ENCODE data around the gene GORASP1.

The GORASP1 gene

DNA sequence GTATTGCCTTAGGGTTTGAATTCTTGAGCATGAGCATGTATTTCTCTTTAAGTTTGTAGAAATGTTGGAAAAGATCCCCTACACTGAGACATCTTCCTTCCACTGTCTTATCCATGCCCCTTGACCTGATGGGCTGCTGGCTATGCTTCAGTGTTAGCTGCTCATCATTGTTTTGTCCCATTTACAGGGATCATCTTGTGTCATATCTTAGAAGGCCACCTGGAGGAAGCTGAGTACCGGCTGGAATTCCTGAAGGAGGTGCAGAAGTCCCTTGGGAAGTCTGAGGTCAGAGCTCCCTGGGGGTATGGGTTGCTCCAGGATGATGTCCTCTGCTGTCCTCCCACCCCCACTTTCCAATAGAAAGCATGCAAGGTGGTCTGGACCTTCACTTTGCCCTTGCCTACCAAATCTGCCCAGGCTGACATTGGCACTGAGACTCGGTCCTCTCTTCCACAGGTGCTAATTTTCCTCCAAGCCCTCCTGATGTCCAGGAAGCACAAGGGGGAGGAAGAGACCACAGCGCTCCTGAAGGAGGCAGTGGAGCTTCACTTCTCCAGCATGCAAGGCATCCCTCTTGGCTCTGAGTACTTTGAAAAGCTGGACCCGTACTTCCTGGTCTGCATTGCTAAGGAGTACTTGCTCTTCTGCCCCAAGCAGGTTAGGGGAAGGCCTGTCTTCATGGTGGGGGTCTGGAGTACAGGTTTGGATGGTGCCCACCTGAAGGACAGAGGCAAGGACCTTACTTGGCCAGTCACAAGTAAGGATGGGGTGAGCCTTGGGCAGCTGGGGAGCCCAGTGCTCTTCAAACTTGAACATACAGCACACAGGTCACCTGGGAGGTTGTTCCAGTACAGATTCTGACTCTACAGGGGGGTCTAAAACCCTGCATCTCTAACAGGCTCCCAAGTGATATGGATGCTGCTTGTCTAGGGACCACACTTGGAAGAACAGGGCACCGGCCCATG lies 17.7 kb upstream of the GORASP1 start:
- DNase-seq: peak; percentile 29

DNA sequence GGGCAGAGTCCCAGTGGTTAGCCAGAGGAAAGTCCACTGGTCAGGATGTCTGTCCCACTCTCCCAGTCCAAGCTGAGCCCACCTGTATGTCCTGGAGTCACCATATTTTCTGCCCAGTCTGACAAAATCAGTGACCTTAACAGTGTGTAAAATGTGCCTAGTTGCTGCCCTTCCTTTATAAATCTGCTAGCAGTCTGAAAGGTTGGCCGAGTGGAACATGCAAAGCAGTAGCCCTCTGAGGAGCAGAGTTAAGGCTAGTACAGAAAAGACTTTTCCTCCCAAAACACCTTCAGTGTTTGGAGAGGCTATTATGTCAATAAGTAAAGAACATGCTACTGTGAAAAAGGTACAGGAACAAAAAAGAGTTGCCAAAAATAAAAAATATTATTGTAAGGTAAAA lies 15.4 kb upstream of the GORASP1 start:
- DNase-seq: no peak

DNA sequence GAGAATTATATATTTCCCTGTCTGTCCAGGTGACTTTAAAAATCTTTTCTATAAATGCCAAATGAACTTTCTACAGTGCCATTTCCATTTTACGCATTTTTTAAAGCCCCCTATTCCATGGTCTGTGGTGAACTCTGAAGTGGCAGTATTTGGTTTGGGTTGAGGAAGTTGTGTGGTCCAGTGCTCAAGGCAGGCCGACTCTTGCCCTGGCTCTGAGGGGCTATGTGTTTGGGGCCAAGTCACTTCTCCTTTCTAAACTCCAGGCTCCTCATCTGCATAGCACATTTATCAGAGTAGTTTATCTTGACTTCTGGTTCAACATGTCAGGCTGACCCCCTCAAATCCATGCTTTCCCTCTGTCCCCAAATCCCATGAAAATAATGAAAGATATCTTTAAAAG lies 14.2 kb upstream of the GORASP1 start:
- DNase-seq: no peak

DNA sequence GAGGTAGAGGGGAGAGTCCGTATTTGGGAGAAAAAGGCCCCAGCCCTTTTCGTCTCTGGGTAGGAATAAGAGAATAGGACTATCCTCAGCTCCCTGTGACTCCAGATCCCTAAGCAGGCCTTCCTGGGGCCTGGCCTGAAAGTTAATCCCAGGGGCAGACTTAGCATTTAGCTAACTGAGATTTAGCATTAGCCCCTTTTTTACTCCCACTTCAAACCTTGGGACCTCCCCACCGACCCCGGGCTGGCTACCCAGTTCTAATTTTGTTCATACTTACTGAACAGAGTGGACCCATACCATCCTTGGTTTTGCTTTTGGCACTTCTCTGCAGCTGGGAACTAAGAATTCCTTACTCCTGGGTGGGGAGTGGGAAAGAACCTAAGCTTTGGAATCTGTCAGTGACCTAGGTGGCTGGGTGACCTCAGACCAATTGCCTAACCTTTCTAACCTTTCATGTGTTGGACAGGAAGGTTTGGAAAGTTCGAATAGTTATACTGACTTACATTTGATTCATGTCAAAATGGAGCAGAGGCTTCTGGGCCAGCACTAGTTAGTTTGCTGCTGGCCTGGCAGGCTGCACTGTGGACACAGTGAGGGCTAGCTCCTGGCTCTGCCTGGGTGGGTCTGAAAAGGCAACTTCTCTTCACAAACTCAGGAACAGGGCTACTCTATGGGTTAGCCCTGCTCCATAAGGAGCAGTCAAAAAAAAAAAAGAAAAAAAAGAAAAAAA lies 11.7 kb upstream of the GORASP1 start:
- no peak for DNase-seq

DNA sequence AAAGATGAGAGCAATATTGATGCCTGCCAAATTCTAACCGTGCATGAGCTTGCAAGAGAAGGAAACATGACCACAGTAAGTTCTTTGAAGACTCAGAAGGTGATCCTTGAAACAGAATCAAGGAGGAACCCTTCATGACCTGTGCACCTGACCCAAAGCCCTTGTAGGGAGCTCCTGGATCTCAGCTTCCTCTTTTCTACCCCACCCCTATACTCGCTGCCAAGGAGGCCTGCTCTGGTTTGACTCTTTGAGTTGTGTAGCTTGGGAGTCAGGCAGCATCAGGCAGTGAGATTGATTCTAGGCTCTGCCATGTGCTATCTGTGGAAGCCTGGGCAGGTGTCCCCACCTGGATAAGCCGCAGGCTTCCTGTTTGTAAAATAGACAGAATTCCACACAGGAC lies 10.7 kb upstream of the GORASP1 start:
- no peak for DNase-seq

DNA sequence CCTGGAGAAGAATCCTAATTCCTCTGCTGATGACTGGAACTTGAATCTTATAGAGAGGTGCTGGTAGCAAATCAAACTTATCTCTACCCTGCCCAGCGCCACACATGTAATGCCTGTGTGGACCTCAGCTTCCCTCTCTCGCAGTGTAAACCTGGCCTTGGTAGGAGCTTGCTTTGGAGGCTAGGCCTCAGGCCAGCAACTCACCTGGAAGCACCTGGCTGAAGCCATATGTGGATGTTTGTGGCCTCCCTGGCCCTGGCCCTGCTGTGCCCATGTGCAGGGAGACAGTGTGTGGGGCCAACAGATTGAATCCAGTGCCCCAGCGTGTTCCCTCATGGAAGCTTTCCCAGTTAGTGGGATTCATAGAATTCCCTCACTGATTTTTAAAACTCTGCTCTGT lies 8.4 kb upstream of the GORASP1 start:
- DNase-seq: no peak

DNA sequence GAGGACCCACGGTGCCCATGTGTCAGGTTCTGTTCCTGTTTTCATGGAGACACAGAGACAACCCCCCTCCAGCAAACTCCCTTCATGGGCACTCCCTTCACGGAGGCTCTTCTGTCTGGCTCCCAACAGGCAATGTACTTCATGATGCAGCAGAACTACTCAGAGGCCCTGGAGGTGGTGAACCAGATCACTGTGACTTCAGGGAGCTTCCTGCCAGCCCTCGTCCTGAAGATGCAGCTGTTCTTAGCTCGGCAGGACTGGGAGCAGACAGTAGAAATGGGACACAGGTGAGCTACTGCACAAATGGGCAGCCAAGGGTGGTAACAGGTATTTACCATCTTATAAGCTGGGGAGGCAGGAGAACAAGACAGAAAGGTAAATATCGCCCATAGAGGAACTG lies 7.0 kb upstream of the GORASP1 start:
- no peak for DNase-seq

DNA sequence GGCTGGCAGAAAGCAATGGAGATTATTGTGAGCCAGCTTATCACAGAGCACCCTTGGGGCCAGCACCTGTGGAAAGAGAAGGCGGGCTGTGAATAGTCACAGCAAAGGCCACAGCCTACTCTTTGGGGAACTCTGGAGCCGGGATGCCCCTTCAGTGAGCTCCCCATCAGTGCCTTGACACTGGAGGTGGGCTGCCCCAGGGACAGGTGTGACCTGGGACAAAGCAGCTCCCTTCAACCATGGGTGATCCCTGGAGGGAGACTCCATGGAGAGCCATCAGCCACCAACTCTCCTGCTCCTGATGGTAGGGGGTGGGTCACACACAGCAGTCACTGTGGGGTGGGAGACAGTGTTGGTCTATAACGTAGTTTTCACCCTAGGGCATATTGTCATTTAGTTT lies 5.9 kb upstream of the GORASP1 start:
- no peak for DNase-seq

DNA sequence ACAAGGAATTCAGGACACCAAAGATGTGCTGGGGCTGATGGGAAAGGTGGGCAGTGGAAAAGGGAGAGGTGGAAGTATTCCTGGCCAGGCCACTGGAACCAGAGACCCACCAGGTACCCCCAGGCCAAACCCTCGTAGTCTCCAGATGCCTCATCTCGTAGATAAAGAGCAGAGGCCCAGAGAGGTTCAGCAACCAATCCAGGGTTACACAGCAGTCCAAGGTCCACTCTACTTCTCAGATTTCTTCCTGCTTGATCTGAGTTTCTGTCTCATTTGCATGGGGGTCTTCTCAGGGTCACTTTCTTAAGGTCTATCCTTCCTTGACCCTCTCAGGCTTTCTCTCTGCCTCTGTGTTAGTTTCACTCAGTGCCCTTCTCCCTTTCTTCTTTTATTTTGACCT lies 5.1 kb upstream of the GORASP1 start:
- DNase-seq: no peak

DNA sequence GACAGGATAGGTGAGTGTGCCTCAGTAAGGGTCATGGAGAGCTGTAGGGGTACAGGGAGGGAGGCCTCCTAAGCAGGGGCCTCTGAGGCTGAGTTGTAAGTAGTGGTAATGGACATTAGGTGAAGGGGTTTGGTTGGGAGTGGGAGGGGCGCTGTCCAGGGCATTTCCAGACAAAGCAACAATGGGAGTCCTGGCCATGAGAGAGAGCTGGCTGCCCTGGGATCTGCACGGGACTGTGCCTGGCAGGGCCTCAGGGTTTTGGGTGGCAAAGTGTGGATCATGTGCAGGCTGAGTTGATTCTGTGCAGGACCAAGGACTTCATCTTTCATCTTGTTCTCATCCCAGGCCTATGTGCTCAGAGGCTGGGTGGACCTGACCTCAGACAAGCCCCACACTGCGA lies 4.7 kb upstream of the GORASP1 start:
- DNase-seq: no peak

DNA sequence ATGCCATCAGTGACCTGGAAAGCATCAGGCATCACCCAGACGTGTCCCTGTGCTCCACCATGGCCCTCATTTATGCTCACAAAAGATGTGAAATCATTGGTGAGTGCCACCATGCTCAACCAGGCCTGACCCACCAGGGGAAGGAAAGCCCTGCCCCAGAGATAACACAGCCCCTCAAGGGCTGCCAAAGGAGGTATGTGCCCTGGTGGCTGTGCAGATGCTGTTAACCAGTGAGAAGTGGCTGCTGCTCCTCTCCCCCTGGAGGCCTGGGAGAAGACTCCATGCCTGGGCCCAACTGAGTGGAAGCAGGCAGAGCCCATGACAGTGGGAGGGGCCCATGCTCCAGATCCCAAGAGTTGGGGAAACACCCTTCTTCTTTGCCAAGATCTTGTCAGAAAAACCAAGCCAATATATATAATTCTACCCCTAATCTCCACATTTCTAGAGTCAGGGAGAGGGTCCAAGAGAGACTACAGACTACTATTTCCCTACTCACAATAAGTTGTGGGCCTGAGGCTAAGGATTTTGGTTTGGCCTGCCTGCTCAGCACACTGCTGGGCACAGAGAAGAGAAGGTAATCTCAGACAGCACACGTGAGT lies 2.7 kb upstream of the GORASP1 start:
- DNase-seq: no peak

DNA sequence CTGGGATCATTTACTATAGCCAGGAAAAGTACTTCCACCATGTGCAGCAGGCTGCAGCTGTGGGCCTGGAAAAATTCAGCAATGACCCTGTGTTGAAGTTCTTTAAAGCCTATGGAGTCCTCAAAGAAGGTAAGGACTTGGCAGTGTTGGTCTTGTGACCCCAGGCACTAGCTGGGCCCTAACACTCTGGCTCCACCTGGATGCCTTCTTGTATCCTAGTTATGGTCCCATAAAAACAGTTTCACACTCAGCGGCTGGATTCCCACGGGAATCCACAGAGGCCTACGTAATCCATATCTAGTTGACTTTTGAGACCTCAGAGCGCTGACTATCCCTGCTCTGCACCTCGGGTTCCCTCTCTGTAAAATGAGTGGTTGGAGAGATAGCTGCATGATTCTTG lies 1.7 kb upstream of the GORASP1 start:
- DNase-seq: no peak

DNA sequence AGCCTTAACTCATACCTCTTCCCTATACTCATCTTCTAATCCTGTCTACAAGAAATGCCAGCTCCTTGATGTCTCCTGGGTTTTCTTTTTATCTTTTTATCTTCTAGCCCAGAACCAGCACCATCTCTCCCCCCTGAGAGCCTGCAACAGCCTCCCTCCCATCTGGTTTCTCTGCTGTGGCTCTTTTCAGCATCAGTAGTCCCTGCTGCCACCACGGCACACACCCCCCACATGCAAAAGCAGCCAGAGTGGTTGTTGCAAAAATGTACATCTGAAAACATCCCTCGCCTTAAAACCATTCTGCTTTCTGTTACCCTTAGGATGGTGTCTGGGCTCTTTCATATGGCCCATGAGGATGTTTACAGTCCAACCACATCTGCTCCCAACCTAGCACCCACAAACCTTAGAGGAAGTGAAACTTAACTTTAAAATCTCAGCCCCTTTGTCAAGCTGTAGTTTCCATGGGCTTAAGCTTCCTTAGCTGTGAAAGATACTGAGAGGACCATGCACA lies 828 bp upstream of the GORASP1 start:
- DNase-seq: no peak

DNA sequence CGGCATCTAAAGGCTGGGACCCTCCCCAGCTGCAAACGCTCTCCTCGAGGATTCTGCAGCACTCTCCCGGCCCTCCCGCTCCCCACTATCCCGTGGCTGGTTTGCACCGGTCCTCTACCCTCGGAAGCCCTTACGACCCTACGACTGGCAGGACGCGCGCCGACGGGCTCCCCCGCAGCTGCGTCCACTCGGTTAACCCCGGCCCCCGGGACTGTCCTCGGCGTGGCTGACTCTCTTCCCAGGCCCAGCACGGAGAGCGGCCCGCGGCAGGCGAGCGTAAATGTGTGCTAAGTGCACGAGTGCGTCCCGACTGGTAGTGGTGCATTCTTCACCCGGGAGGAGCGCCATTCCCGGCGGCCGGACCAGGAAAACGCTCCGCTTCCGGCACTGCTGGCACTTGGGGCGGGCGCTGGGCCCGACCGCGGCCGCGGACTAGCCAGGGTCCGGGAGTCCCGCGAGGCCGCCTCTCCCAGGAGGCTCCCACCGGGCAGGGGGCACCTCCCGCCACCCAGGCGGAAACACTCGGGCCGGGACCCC lies 508 bp downstream of the GORASP1 start:
- peak; percentile 23 for DNase-seq

DNA sequence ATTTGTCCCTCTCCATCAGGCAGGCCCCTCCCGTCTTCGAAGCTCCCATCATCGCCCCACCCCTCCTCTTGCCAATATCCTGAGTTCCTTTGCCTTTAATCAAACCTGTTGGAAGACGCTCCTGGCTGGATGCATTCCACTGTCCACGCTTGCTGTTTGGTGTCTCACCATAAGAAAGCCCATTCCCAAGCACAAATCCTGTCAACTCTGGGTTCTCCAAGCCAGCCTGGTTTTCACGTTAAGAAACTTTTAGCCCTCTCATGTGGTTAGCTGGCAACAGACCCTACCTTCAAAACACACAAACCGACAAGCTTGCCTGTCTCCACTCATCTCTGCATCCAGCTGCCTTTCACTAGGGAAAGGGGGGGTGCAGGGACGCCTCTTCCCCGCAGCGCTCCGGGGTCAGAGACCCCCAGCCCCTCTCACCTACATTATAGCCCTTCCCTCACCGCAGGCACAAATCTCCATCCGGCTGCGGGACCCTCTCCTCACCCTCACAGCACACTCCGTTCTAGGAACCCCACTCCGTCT lies 1.1 kb downstream of the GORASP1 start:
- DNase-seq: no peak

DNA sequence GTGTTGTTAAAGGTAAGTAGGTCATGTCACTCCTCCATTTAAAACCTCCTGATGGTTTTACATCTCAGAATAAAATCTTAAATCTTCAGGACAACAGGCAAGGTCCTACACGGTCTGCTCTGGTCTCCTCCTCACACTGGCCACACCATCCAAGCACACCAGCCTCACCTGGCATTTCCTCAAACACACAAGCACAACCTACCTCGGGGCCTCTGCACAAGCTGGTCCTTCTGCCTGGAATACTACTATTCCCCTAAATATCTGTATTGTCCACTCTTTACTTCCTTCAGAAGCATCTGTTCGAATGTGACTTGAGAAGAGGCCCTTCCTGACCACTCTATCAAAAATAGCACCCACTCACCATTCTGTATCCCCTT lies 1.8 kb downstream of the GORASP1 start:
- DNase-seq: no peak

DNA sequence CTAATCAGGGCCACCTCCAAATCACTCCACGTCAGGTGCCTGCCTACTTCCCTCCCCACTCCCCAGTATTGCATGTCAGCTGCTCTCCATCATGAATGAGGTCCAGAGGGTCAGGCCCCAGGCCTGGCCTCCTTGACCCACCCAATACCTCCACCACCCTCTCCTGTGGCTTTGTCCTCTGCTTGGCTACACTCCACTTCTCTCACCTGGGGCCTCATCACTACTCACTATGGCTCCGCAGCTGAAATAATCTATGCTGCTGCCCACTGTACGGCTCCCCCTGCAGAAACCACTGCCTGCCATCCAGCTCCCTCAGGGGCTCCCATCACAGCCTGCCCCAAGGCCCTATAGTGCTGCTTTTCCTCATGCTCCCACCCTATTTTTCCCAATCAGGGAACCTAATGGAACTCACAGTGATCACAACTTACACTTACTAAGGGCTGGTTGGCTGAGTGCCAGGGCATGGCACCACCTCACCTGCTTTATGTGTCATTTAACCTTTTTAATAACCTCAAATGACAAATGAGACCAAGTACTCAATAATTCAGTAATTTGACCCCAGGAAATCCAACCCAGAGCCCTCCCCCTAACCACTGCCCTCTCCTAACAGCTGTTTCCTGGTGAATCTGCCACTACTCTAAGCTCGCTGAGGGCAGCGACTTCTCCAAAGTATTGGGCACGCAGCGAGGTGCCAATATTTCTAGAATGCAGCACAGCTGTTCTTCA lies 2.3 kb downstream of the GORASP1 start:
- DNase-seq: no peak

DNA sequence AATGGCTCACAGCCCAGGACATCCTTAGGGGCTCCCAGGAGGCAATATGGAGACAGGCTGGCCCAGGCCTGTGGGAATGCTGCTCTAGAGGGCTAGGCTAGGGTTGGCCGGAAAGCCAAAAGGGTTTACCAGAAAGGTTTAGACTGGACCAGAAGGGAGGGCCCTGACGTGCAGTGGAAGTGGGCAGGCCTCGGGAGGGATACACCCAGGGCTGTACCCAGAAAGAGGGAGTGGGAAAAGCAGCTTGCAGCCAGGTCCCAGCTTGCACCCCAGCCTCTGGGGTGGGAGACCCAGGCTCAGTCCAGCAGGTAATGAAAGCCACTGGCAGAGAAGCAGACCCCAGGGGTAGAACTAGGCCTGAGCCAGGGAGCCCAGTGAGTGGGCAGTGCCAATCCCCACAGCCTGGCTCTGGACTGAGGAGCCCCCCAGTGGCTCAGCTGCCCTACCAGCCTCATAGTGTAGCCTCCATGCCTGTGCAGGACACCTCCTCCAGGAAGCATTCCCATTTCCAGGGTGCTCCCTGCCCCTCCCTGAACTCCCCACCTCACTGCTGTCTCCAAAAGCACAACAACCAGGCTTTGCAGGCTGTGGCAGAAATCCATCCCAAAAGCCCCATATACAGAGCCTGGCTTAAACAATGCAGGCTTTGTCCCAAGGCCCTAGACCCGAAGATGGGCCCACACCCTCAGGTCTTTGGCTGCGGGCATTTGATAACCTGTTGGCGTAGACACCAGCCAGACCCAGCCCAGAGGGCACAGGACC lies 3.5 kb downstream of the GORASP1 start:
- DNase-seq: no peak

DNA sequence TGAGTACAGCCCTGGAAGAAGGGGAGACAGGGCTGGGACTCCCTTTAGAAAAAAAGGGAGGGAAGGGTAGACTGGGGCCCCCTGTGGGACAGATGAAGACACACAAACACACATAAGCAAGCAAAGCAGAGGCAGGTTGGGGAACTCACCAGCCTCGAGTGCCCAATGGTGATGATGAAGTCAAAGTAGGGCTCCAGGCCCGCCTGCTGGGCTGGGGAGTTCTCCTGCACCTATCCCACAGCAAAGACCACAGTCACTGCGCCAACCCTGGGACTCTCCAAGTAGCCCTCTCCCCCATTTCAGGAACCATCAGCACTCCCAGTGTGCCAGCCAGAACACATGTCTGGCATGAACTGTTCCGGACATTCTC lies 4.1 kb downstream of the GORASP1 start:
- DNase-seq: no peak

DNA sequence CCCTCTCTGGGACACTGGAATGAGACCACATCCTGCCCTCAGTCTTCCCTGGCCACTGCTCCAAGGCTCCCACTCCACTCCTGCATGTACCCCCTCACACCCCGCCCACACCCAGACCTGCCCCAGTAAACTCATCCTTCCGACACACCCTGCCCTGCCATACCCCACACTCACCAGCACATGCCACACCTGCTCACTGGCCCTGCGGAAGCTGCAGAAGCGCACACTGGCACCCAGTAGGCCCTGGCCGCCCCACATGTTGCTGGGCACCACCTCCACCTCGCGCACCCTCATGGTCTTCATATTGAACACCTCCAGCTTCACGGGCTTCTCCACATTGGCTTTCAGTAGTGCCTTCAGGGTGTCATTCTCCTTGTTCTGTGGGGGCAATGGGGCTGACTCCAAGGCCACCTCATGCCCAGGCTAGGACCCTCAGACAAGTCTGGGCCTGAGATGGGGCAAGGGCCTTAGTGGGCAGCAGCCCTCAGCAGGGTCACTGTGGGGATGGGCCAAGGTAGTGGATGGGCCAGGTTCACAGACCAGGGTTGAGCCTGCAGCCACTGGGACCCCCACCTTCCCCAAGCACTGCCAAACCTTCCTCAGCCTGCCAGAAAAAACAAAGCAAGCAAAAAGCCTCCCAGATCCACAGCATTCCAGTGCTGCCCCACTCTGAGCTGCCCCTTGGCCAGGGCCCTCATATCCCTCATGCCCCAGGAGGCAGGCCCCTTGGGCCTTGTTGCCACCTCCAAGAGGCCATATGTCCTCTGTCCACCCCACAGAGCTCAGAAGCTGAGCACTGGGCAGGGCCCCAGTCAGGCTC lies 4.7 kb downstream of the GORASP1 start:
- DNase-seq: no peak
